Vagina (tissue), 2 donors: ENCODE results near the gene CARHSP1.

Experiments
- POLR2A ChIP-seq, 2 donors: fragments of 450-650 bp; IDR thresholded peaks; one replicate each; pipeline ENCODE4 v1.6.1; 2017; ENCODE audit warnings: antibody characterized with exemption in 2 of 2, mild to moderate bottlenecking in 2 of 2, moderate library complexity in 2 of 2
- POLR2AphosphoS5 ChIP-seq, 2 donors: sonication (generic); formaldehyde crosslinking; IDR thresholded peaks; one replicate each; pipeline ENCODE4 v1.9.0; 2017; ENCODE audit warnings: antibody characterized with exemption in 2 of 2, mild to moderate bottlenecking in 2 of 2, low read depth in 1 of 2; ENCODE audit not compliant: insufficient read depth in 1 of 2
- TF ChIP-seq, protein P1 (sequence below), 3 experiments: fragments of 450-650 bp in 2 of 3; fragments of 200-600 bp in 1 of 3; sonication (generic) in 1 of 3; IDR thresholded peaks; one replicate each; pipeline ENCODE4 v1.5.1; 2017 to 2019; ENCODE audit warnings: antibody characterized with exemption in 3 of 3, mild to moderate bottlenecking in 2 of 3, moderate library complexity in 2 of 3

DNA sequence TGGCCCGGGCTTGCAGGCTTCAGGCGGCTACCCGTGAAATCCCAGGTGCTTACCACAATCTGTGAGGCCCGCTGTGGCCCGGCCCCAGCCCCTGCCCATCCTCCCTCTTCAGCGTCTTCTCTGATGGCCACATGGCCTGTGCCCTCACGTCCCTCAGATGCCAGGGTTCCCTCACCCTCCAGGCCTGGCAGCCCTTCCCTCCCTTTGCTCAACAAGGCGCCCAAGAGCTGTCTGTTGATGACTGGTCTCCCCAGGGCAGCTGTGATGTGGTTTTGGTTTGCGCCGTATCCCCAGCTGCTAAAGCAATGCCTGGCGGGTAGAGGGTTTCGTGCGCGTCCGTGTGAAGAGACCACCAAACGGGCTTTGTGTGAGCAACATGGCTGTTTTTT, 36.1 kb downstream of the CARHSP1 start:
- TF ChIP-seq POLR2A (IDR thresholded peaks at IDR 0.05): no peak
- TF ChIP-seq, protein P1, sequence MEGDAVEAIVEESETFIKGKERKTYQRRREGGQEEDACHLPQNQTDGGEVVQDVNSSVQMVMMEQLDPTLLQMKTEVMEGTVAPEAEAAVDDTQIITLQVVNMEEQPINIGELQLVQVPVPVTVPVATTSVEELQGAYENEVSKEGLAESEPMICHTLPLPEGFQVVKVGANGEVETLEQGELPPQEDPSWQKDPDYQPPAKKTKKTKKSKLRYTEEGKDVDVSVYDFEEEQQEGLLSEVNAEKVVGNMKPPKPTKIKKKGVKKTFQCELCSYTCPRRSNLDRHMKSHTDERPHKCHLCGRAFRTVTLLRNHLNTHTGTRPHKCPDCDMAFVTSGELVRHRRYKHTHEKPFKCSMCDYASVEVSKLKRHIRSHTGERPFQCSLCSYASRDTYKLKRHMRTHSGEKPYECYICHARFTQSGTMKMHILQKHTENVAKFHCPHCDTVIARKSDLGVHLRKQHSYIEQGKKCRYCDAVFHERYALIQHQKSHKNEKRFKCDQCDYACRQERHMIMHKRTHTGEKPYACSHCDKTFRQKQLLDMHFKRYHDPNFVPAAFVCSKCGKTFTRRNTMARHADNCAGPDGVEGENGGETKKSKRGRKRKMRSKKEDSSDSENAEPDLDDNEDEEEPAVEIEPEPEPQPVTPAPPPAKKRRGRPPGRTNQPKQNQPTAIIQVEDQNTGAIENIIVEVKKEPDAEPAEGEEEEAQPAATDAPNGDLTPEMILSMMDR (IDR thresholded peaks at IDR 0.05): no peak
- TF ChIP-seq POLR2AphosphoS5 (IDR thresholded peaks at IDR 0.05; ENCODE audit: insufficient read depth in 1 of 2, low read depth in 1 of 2): no peak
